HG03095 (cell line): ENCODE data around the gene PRKCH.

Experiments
- ATAC-seq: cut with Tn5 transposase; IDR thresholded peaks from one replicate; pipeline ENCODE4 v1.9.1; 2021; ENCODE audit warnings: moderate library complexity; ENCODE audit not compliant: unreplicated experiment

The PRKCH gene

DNA sequence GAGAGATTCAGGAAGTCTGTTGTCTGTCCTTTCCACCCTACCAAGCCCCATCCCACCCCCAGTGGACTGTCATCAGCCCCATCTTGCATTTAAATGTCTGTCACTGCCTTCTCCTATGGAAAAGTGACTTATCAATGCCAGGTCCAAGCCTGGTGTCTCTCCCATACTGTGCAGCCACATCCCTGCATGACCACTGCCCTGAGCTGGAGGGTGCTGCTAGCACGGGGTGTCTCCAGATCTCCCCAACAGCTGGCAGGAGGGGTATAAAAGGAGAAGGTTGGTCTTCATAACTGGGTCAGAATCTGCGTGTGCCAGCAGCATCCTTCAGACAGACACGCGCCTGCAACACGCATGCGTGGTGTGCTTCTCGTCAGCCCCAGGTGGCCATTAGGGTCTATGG lies 219.6 kb downstream of the PRKCH start:
- ATAC-seq, result no peak

DNA sequence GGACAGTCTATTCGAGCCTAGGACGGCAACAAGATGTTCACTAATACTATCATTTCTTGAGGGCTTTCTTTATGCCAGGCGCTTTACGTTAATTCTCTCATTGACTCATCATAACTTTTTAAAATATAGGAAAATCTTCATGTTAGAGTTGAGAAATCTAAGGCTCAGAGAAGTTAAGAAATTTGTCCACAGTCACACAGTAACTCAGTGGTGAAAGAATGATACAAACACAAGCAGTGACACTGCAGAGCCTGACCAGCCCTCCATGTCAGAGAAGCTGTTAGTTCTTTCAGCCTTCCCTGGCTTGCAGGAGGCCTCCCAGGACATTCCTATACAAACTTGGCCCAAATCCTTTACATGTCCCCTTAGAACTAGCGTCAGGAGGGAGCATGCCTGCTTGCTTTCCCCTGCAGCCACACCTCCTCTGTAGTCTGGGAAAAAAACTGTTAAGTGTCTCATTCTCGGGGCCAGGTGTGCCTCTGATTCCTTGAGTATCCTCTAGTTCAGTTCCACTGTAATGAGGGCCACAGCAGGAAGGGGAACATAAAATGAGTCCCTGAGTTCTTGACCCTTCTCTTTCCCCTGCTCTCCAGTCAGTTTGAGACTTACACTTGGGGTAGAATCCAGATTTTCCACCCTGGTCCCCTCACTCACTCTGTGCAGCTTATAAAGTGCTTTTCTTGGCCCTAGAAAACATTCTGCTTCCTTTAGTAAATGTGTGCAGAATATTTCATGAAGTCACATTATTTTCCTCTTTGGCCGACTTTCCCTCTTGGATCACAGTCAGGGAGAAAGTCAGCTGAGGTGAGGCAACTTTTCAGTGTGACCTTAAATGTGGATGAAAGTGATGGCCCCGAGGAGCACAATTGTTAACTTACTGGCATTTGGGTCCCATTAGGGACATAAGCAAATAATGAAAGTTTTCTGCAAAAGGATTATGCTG lies 221.7 kb downstream of the PRKCH start:
- ATAC-seq, result no peak

- ATAC-seq, result no peak
Measured at GRCh38 chr14:61543946-61544345, 222.6 kb downstream of the PRKCH start.

DNA sequence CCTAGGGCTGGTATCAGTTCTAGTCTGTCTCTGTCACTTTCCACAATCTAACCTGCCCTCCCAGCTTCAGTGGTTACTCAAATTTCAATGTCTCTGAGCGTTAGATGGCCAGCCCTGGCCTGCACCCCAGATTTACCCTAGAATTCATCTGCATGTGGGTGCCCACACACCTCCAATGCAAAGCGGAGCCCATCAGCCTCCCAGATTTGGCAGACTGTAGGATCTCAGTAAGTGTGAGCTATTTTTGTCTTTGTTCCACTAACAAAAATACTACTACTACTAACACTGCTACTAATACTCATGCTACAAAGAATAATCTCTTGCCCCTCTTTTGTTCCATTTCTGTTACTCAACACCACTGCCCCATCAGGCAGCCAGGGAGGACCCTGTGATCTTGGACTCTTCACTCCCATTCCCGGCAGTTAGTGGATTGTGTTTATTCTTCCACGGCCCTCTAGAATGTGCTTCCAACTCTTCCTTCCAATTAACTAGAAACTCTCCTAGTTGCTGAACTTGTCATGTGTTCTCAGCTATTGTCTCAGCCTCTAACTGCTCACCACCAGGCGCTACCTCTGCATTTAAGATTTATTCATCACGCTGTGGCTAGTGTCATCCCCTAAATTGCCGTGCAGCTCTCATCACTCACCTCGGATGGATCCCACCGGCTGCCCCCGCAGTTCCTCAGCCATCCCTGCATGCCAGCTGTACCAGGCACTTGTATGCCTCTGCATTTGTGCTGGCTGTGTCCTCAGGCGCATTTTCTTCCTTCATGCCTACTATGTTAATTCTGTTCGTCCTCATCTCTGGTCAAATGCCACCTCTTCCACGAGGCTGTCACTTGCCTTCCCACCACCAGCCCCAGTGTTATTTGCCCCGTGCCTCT lies 223.3 kb downstream of the PRKCH start:
- no peak for ATAC-seq

GRCh38 chr14:61545726-61546455 lies 224.5 kb downstream of the PRKCH start:
- no peak for ATAC-seq

- ATAC-seq, result no peak
Measured at GRCh38 chr14:61547186-61548069, 226.0 kb downstream of the PRKCH start.

DNA sequence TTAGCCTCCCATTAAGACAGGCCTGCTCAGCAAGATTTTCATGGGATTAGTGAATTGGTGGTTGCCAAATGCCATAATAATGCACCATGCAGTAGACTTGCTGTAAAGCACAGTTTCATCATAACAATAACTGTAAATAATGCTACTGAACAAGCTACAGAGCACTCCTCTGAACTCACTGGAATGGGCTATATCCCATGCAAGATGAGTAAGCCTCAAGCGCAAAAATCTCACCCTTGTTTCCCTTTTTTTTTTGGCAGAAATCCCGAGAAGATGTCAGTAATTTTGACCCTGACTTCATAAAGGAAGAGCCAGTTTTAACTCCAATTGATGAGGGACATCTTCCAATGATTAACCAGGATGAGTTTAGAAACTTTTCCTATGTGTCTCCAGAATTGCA lies 228.0 kb downstream of the PRKCH start:
- ATAC-seq, result no peak

DNA sequence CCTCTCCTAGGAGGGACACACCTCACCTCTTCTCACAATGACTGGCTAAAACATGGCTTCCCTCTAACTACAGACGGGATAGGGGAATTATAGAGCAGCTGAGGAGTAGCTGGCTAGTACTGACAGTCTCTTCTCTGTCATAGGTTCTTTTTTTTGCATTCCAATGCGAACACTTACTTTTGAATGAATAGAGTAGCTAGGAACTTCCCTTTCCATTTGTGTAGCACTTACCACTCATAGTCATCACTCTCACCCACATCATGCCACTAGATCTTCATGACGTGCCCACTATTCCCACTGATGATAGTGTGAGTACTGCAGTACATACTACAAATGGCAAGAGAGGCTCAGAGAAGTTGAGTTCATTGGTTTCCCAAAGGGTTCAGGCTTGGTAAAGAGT lies 230.0 kb downstream of the PRKCH start:
- no peak for ATAC-seq

GRCh38 chr14:61552241-61552640 lies 230.9 kb downstream of the PRKCH start:
- ATAC-seq, result no peak

DNA sequence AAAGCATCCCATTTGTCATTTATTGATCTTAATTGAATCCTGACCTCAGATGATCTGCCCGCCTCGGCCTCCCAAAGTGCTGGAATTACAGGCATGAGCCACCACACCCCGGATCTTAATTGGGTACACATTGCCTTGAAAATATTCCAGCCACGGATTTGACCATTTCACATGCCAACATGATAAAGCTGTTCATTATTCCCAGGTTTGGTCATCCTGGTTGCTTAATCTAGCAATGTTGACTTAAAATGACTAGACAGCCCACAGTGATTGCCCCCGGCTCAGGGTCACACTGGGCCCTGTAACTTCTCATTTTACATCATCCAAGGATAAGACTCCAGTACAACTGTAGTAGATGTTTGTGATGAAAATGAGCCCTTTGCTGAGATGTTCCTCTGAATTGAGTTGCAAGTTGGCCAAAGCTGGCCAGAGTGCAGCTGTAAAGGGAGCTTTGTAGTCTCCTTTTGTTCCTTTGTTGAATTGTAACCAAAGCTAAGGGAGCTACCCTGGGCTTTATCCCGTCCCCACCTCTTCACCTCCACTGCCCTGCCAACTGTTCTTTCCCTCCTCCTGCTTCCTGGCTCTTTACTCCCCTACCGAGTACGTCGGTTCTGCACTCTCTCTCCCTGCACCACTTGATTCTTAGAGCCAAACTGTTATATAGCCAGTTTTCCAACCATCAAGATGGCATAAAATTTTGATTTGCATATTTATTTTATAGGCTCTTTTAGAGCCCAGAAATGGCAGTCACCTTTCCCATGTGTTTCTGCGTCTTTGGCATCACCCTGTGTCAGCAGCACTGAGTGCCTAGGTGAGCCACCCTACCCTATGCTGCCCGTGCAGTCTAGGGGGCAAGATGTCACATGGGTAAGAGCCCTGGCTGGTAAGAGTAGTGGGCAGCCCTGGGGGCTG lies 232.6 kb downstream of the PRKCH start:
- no peak for ATAC-seq

DNA sequence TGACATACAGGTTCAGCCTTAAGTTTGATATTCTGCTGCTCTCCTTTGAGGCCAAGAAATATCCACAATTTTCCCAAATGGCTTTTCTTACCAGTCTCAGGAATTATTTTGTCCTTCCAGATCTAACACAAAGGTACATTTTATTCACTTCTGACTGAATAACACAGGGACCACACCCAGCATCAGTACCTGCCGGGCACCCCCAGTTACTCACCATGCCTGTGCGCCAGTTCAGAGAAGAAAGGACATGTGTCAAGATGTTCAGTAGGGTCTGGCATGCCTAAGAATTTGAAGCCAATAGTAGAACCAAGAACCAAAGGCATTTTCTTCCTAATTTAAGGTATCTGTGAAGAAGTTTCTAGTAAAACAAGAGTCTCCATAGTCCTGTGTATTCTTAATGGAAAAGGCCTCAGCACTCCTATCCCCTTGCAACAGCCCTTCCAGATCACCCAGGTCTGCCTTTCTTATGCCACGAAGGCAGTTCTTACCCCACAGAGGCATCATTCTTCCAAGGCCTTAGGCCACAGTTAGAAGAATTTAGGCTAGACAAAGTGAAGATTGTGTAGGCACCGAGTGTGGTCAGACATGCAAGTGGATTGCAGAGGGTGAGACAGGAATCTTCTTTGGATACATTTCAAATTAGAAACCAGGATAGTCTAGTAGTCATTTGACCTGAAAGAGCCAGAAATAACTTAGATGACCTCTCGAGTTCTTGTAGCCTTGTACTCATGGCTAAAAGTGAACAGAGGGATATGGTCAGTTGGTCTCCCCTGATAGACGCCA lies 233.9 kb downstream of the PRKCH start:
- no peak for ATAC-seq

- no peak for ATAC-seq
Measured at GRCh38 chr14:61556455-61556854, 235.1 kb downstream of the PRKCH start.

DNA sequence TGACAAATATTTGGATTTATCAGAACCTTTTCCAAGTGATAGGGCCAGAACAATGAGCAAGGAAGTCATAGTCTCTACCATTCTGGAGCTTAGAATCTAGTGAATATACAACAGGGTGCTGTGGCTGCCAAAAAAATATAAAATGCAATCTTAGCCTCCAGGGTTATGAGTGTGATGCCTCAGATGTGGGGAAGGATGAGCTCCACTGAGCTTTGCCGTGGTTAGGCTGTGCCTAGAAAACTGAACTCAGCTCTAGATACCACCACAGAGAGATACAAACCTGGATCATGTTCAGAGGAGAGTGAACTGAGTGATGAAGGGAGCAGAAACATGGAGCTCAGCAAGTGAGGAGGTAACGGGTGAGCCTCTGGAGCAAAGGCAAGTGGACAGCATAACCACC lies 235.9 kb downstream of the PRKCH start:
- ATAC-seq, result no peak

GRCh38 chr14:61557854-61558253 lies 236.5 kb downstream of the PRKCH start:
- no peak for ATAC-seq

DNA sequence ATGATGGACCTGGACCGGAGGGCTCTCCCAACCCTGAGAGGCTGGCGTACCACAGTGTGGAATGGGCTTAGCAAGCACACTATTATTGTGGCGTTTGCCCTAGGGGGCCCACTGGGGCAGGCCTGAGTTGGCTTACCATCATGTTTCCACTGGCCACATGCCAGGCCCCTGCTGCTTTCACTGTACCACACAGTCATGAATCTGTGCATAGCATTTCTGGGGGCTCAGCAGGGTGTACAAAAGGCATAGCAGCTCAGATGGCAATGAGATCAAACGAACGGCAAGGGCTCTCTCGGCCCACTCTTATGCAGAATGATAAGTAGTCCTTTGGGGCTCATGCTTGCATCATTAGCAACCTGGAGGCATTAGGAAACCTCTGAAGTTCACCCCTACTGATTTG lies 236.9 kb downstream of the PRKCH start:
- no peak for ATAC-seq

GRCh38 chr14:61559641-61560201 lies 238.3 kb downstream of the PRKCH start:
- no peak for ATAC-seq

DNA sequence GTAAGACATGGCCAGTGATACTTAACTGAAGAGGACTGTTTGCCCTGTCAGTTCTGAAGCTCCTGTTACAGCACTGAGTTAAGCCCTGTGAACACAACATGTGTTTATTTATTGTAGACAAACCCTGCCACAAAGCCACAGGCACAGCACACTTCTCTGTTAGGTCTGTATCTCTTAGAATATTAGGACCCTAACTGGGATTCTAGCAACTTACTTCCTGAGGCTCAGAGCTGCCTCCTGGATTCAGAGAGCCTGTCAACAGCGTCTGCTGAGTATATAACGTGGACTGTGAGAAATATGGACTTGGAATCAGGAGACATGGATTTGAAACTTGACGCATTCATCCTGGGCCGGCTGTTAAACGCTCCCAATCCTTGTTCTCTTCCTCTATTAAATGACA lies 238.9 kb downstream of the PRKCH start:
- ATAC-seq, result no peak

GRCh38 chr14:61561104-61561503 lies 239.7 kb downstream of the PRKCH start:
- no peak for ATAC-seq
